Nephron progenitor cell (in vitro differentiated cells): ENCODE measurements around the gene PTPRK.

Source experiments
- DNase-seq: peaks from one replicate; pipeline ENCODE4 v3.0.0; 2021
- H3K27ac Mint-ChIP-seq: 2 replicates; pipeline ENCODE4 v1.8.0; 2021; ENCODE audit warnings: mild to moderate bottlenecking, moderate library complexity, mixed read lengths
- H3K27me3 Mint-ChIP-seq: 2 replicates; pipeline ENCODE4 v1.8.0; 2021; ENCODE audit warnings: mild to moderate bottlenecking, low read depth, mixed read lengths; ENCODE audit not compliant: poor library complexity
- H3K36me3 Mint-ChIP-seq: 2 replicates; pipeline ENCODE4 v1.8.0; 2021; ENCODE audit warnings: low read depth, mixed read lengths
- H3K4me1 Mint-ChIP-seq: 2 replicates; pipeline ENCODE4 v1.8.0; 2021; ENCODE audit warnings: mixed read lengths
- H3K4me3 Mint-ChIP-seq: 2 replicates; pipeline ENCODE4 v1.8.0; 2021; ENCODE audit warnings: mild to moderate bottlenecking, moderate library complexity, mixed read lengths
- H3K9me3 Mint-ChIP-seq: 2 replicates; pipeline ENCODE4 v1.8.0; 2021; ENCODE audit warnings: mild to moderate bottlenecking, moderate library complexity, mixed read lengths
- TF ChIP-seq, protein P1 (sequence below): fragments of 200-600 bp; sonication (generic); IDR thresholded peaks from 2 replicates; pipeline ENCODE4 v1.5.0; 2021; ENCODE audit warnings: antibody characterized with exemption

Gene PTPRK

DNA sequence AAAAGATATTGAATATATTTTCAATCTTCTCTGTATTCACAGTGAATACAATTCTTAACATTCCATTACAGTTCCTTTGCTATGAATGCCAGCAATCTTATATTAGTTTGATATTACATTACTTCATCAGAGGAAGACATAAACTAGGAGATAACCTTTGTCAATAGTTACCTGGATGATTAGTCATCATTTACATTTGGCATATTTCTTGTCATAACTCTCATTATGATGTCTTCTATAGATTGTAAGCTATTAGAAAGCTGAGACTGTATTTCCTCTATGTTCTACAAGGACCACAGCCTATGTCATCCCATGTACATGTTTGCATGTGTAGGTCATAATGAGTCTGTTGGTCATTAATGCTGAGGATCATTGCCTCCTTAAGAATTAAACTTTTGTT lies 7.8 kb upstream of the PTPRK start:
- Mint-ChIP-seq H3K36me3 (no peaks in the 10 kb centered on the region), H3K9me3 (no peaks in the 10 kb centered on the region), H3K27me3 (peaks cover 5% of the 10 kb centered on the region), H3K4me1 (peaks cover 11% of the 10 kb centered on the region), H3K4me3 (no peak overlapping the region), H3K27ac (no peak overlapping the region)
- TF ChIP-seq, protein P1, sequence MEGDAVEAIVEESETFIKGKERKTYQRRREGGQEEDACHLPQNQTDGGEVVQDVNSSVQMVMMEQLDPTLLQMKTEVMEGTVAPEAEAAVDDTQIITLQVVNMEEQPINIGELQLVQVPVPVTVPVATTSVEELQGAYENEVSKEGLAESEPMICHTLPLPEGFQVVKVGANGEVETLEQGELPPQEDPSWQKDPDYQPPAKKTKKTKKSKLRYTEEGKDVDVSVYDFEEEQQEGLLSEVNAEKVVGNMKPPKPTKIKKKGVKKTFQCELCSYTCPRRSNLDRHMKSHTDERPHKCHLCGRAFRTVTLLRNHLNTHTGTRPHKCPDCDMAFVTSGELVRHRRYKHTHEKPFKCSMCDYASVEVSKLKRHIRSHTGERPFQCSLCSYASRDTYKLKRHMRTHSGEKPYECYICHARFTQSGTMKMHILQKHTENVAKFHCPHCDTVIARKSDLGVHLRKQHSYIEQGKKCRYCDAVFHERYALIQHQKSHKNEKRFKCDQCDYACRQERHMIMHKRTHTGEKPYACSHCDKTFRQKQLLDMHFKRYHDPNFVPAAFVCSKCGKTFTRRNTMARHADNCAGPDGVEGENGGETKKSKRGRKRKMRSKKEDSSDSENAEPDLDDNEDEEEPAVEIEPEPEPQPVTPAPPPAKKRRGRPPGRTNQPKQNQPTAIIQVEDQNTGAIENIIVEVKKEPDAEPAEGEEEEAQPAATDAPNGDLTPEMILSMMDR = no peak
- no peak for DNase-seq

DNA sequence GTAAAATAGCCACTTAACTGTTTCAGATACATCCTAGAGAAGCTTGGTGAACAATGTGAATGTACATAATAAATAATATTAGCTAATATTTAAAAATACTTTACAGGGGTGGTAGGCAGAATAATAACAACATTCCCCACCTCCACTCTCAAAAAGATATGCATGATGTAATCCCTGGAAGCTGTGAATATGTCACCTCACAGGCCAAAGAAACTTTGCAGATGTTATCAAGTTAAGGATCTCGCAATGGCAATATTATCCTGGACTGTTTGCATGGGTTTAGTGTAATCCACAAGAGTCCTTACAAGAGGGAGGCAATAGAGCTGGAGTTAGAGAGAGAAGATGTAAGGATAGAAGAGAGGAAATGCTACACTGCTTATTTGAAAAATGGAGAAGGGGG lies 7.0 kb upstream of the PTPRK start:
- Mint-ChIP-seq H3K4me1 (peaks cover 12% of the 10 kb centered on the region), H3K36me3 (no peaks in the 10 kb centered on the region), H3K9me3 (no peaks in the 10 kb centered on the region), H3K27ac (no peak overlapping the region), H3K27me3 (peaks cover 5% of the 10 kb centered on the region), H3K4me3 (no peak overlapping the region)
- no peak for DNase-seq
- TF ChIP-seq, protein P1 = no peak

DNA sequence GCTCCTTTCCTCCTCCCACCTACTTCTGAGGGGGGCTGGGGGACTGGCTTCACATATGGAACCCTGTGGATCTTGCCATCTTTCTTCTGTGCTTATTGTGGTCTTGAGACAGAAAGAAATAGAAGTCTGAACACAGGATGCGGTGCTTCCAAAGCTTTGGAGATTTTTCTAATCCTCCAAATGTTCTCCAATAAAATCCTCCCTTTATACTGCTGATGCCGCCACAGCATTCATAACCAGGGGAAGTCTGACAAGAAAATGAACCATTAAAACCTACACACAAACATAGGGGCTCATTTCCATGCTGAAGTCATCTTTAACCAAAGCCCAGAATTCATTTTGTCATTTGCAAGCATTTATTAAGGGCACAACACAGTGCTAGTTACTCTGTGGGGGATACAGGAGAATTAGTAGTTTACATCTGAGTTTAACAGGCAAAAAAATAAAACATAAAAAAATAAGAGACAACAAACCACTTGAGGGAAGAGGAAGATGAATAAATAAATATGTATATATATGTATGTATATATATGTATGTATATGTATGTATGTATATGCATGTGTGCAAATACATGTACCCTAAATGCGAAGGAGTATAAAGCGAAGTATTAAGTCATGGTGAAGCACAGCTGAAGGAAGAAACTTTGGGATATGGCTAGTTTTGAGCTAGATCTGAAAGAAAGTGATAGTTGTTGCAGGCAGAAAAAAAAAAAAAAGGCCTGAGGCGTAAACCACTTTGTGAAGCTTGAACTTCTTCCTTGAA lies 5.9 kb upstream of the PTPRK start:
- H3K27ac Mint-ChIP-seq = no peak overlapping the region
- no peaks in the 10 kb centered on the region for H3K9me3 Mint-ChIP-seq
- TF ChIP-seq, protein P1 = no peak
- H3K4me3 Mint-ChIP-seq = no peak overlapping the region
- DNase-seq = no peak
- peaks cover 20% of the 10 kb centered on the region for H3K4me1 Mint-ChIP-seq
- no peaks in the 10 kb centered on the region for H3K36me3 Mint-ChIP-seq
- peaks cover 5% of the 10 kb centered on the region for H3K27me3 Mint-ChIP-seq

DNA sequence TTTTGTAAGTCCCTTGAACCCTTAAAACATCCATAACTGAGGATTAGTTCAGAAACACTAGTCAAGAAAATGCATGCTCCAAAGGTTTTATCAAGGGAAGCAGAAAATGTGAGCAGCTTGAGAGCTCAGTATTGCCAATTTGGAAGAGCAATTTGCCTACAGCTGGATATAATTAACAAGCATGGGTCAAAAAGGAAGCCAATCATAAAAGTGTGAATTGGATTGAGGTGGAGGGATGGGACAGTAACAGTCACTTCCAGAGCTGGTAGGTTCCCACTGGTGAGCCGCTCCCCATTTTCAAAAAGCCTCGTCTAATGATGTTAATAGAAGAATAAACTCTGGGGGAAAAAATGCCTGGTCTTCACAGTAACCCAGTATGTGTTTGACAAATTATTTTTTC lies 5.0 kb upstream of the PTPRK start:
- no peaks in the 10 kb centered on the region for H3K27me3 Mint-ChIP-seq
- H3K4me1 Mint-ChIP-seq = peaks cover 26% of the 10 kb centered on the region
- TF ChIP-seq, protein P1 = no peak
- DNase-seq = no peak
- H3K9me3 Mint-ChIP-seq = no peaks in the 10 kb centered on the region
- H3K27ac Mint-ChIP-seq = peak overlapping the region; percentile 9
- no peak overlapping the region for H3K4me3 Mint-ChIP-seq
- no peaks in the 10 kb centered on the region for H3K36me3 Mint-ChIP-seq

DNA sequence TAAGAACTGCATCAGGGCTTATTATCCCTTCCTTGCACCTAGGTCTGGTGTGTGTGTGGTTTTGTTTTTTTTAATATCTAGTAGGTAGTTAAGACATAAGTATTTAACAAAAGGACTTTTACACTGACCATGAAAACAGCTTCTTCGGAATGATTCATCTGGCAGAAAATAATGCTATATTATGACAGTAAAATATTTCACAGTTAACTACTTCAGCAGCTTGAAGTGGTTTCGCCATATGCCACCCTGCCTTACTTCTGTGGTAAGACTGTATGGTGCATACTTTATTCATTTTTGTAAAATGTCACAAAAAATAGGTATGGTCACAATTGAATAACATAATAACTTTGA lies 858 bp upstream of the PTPRK start:
- Mint-ChIP-seq H3K27ac (peak overlapping the region; percentile 100), H3K4me1 (peaks cover 54% of the 10 kb centered on the region), H3K4me3 (peak overlapping the region; percentile 97), H3K36me3 (no peaks in the 10 kb centered on the region), H3K27me3 (no peaks in the 10 kb centered on the region), H3K9me3 (no peaks in the 10 kb centered on the region)
- no peak for DNase-seq
- TF ChIP-seq, protein P1 = no peak

DNA sequence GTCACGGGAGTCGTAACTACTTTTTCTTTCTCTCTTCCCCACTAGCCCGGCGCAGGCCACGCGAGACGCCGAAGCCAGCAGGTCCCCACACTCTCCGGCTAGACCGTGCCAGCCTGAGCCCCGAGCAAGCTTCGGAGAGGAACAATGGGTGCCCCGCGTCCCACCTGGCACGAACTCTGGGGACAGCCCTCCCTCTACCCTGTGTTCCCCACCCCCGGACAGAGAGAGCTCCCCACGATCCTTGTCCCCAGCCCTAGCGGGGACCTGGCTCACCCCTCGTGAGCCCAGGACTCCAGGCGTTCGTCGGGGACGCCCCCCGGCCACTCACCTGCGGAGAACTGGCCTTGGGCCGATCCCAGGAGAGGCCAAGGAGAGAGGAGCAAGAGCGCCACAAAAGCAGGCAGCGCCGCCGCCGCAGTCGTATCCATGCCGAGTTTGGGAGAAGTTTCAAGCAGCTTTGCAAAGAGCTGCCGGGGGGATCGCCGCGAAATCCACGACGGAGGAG lies 416 bp downstream of the PTPRK start:
- TF ChIP-seq, protein P1 = no peak
- no peaks in the 10 kb centered on the region for H3K9me3 Mint-ChIP-seq
- no peaks in the 10 kb centered on the region for H3K27me3 Mint-ChIP-seq
- peak overlapping the region; percentile 99 for H3K27ac Mint-ChIP-seq
- H3K4me1 Mint-ChIP-seq = peaks cover 56% of the 10 kb centered on the region
- no peaks in the 10 kb centered on the region for H3K36me3 Mint-ChIP-seq
- DNase-seq = no peak
- H3K4me3 Mint-ChIP-seq = peak overlapping the region; percentile 97
